HEK293T (cell line): Measurements from ENCODE around the gene TLN1.

Experiments
- CTCF ChIA-PET: fragments of 350-600 bp; formaldehyde crosslinking; extraction: SDS; loops from one replicate; lab custom pipeline; 2021; ENCODE audit warnings: antibody characterized with exemption, inconsistent platforms; lab: Yijun Ruan, JAX
- POLR2A ChIA-PET: fragments of 350-600 bp; formaldehyde crosslinking; extraction: SDS; loops from one replicate; lab custom pipeline; 2020; ENCODE audit warnings: antibody characterized with exemption, inconsistent platforms; lab: Yijun Ruan, JAX
- DNase-seq: peaks from one replicate; pipeline ENCODE4 v3.0.0; 2012; ENCODE audit warnings: mixed read lengths; ENCODE audit errors: extremely low spot score
- ARNT ChIP-seq: fragments of 450-650 bp; IDR thresholded peaks from 2 replicates; pipeline ENCODE4 v1.6.1; 2017; ENCODE audit warnings: mild to moderate bottlenecking
- BHLHE40 ChIP-seq: fragments of 450-650 bp; IDR thresholded peaks from 2 replicates; pipeline ENCODE4 v1.6.1; 2016; ENCODE audit warnings: mild to moderate bottlenecking, moderate library complexity, borderline replicate concordance
- CTBP1 ChIP-seq: fragments of 450-650 bp; IDR thresholded peaks from 2 replicates; pipeline ENCODE4 v1.6.1; 2016; ENCODE audit warnings: borderline replicate concordance
- ELF4 ChIP-seq: fragments of 450-650 bp; IDR thresholded peaks from 2 replicates; pipeline ENCODE4 v1.6.1; 2017; ENCODE audit warnings: antibody characterized with exemption
- FOXA1 ChIP-seq: fragments of 450-650 bp; IDR thresholded peaks from 2 replicates; pipeline ENCODE4 v1.6.1; 2016; ENCODE audit warnings: mild to moderate bottlenecking
- FOXK2 ChIP-seq: fragments of 450-650 bp; IDR thresholded peaks from 2 replicates; pipeline ENCODE4 v1.6.1; 2016; ENCODE audit warnings: mild to moderate bottlenecking
- FOXM1 ChIP-seq: fragments of 450-650 bp; IDR thresholded peaks from 2 replicates; pipeline ENCODE4 v1.6.1; 2017; ENCODE audit warnings: mild to moderate bottlenecking, borderline replicate concordance
- HDGF ChIP-seq: fragments of 450-650 bp; IDR thresholded peaks from 2 replicates; pipeline ENCODE4 v1.6.1; 2017; ENCODE audit warnings: antibody characterized with exemption, borderline replicate concordance
- L3MBTL2 ChIP-seq: fragments of 450-650 bp; conservative IDR thresholded peaks from 2 replicates; pipeline ENCODE4 v1.6.1; 2016; ENCODE audit warnings: mild to moderate bottlenecking
- LEF1 ChIP-seq: fragments of 450-650 bp; IDR thresholded peaks from 2 replicates; pipeline ENCODE4 v1.6.1; 2017; ENCODE audit warnings: mild to moderate bottlenecking, borderline replicate concordance
- NFRKB ChIP-seq: fragments of 450-650 bp; IDR thresholded peaks from 2 replicates; pipeline ENCODE4 v1.6.1; 2016; ENCODE audit warnings: mild to moderate bottlenecking, moderate library complexity
- PKNOX1 ChIP-seq: fragments of 450-650 bp; IDR thresholded peaks from 2 replicates; pipeline ENCODE4 v1.6.1; 2016
- SP1 ChIP-seq: fragments of 450-650 bp; IDR thresholded peaks from 2 replicates; pipeline ENCODE4 v1.6.1; 2017
- SUZ12 ChIP-seq: fragments of 450-650 bp; IDR thresholded peaks from 2 replicates; pipeline ENCODE4 v1.6.1; 2016; ENCODE audit warnings: mild to moderate bottlenecking
- TARDBP ChIP-seq: fragments of 450-650 bp; IDR thresholded peaks from 2 replicates; pipeline ENCODE4 v1.6.1; 2016
- ZNF384 ChIP-seq: fragments of 450-650 bp; IDR thresholded peaks from 2 replicates; pipeline ENCODE4 v1.6.1; 2016

Gene TLN1

GRCh38 chr9:35774907-35775635 is 43.1 kb upstream of the TLN1 start:
- CTCF ChIA-PET: interaction anchor here (1.0 to 1.9 kb wide), 3 partner anchors 15 to 171 kb away, joined by 4 to 6 read pairs (median 5); no protein-coding TSS in a partner anchor
- POLR2A ChIA-PET: interaction anchor here (0.9 to 1.3 kb wide), 2 partner anchors 26 to 28 kb away, joined by 3 read pairs; partner anchors contain the start of genes GBA2 and RGP1
- DNase-seq: no peak
- TF ChIP-seq L3MBTL2 (no peak), PKNOX1 (no peak), ELF4 (no peak), HDGF (no peak), FOXK2 (no peak), FOXM1 (no peak), FOXA1 (no peak), ZNF384 (no peak), ARNT (no peak), CTBP1 (no peak), NFRKB (no peak), BHLHE40 (no peak), SUZ12 (no peak), TARDBP (no peak), LEF1 (no peak), SP1 (no peak)

- CTCF ChIA-PET: no interaction called here
- DNase-seq: no peak
- TF ChIP-seq ELF4: no peak
- no peak for TF ChIP-seq PKNOX1
- no peak for TF ChIP-seq FOXA1
- TF ChIP-seq LEF1: no peak
- TF ChIP-seq HDGF: no peak
- TF ChIP-seq FOXM1: no peak
- POLR2A ChIA-PET: interaction anchor here (1.4 kb wide), 1 partner anchor 15 kb away, joined by 3 read pairs; no protein-coding TSS in a partner anchor
These were observed 39.9 kb upstream of the TLN1 start for GRCh38 chr9:35771943-35772342.

GRCh38 chr9:35771534-35771933 is 39.5 kb upstream of the TLN1 start:
- POLR2A ChIA-PET: no interaction called here
- no peak for TF ChIP-seq TARDBP
- TF ChIP-seq SUZ12: no peak
- no peak for TF ChIP-seq ELF4
- TF ChIP-seq ZNF384: no peak
- TF ChIP-seq CTBP1: no peak
- TF ChIP-seq PKNOX1: no peak
- TF ChIP-seq SP1: no peak
- no peak for TF ChIP-seq HDGF
- CTCF ChIA-PET: interaction anchor here (1.4 kb wide), 1 partner anchor 75 kb away, joined by 3 read pairs; no protein-coding TSS in a partner anchor
- no peak for DNase-seq

GRCh38 chr9:35771075-35771433 is 39.1 kb upstream of the TLN1 start:
- TF ChIP-seq FOXK2 (no peak), NFRKB (no peak), ELF4 (no peak), PKNOX1 (no peak), LEF1 (no peak), ZNF384 (no peak), FOXA1 (no peak), BHLHE40 (no peak), CTBP1 (no peak), L3MBTL2 (no peak), FOXM1 (no peak), HDGF (no peak), ARNT (no peak), SUZ12 (no peak), TARDBP (no peak)
- CTCF ChIA-PET: interaction anchor here (1.4 kb wide), 1 partner anchor 74 kb away, joined by 3 read pairs; no protein-coding TSS in a partner anchor

GRCh38 chr9:35769763-35770162 is 37.8 kb upstream of the TLN1 start:
- CTCF ChIA-PET: no interaction called here
- DNase-seq: no peak
- POLR2A ChIA-PET: no interaction called here
- TF ChIP-seq PKNOX1 (no peak), FOXK2 (no peak), SP1 (no peak)

More at GRCh38 chr9:35771075-35771433, 39.1 kb upstream of the TLN1 start:
- POLR2A ChIA-PET: no interaction called here
- DNase-seq: no peak
